Activated T-helper 17 cell treated with anti-CD3 and anti-CD28 coated beads, Interleukin-2, amount 50 U/mL, for 72 hours (primary cell): ENCODE data around the gene SORBS1. TPM values are rescaled to one million over a fixed set of nuclear protein-coding genes. Genes with fewer than 3 reads are reported as not detected.
A peak's percentile ranks its signal among the peaks of the same experiment; 100 is the strongest.

ENCODE experiments used
- ATAC-seq: fragments of 150-1000 bp; cut with Tn5 transposase; replicated peaks from 2 replicates; pipeline ENCODE4 v1.10.0; 2021; ENCODE audit warnings: mild to moderate bottlenecking, moderate library complexity
- H3K27ac Mint-ChIP-seq: one replicate; pipeline ENCODE4 v1.8.0; 2022; ENCODE audit warnings: mixed read lengths
- H3K27me3 Mint-ChIP-seq: one replicate; pipeline ENCODE4 v1.8.0; 2022; ENCODE audit warnings: mixed read lengths
- H3K36me3 Mint-ChIP-seq: one replicate; pipeline ENCODE4 v1.8.0; 2022; ENCODE audit warnings: low read depth, mild to moderate bottlenecking, mixed read lengths
- H3K4me1 Mint-ChIP-seq: one replicate; pipeline ENCODE4 v1.8.0; 2022; ENCODE audit warnings: mixed read lengths
- H3K4me3 Mint-ChIP-seq: one replicate; pipeline ENCODE4 v1.8.0; 2022; ENCODE audit warnings: mild to moderate bottlenecking, mixed read lengths
- H3K9me3 Mint-ChIP-seq: one replicate; pipeline ENCODE4 v1.8.0; 2022; ENCODE audit warnings: mixed read lengths
- total RNA-seq, 2 donors: library from RNA; stranded (reverse); gene quantifications; one replicate each; pipeline ENCODE4 v1.2.3, GENCODE V29; 2022

SORBS1 gene
- total RNA-seq, 2 donors from 2014 or later: 1.1 to 3.4 TPM

GRCh38 chr10:95482501-95483233 is 78.5 kb downstream of the SORBS1 start:
- H3K27me3 Mint-ChIP-seq: no peaks in the 10 kb centered on the region
- H3K4me3 Mint-ChIP-seq: no peak overlapping the region
- no peak overlapping the region for H3K27ac Mint-ChIP-seq
- H3K36me3 Mint-ChIP-seq: no peaks in the 10 kb centered on the region
- H3K9me3 Mint-ChIP-seq: no peaks in the 10 kb centered on the region
- peaks cover 4% of the 10 kb centered on the region for H3K4me1 Mint-ChIP-seq
- ATAC-seq: peak; percentile 34

GRCh38 chr10:95480901-95481491 is 80.2 kb downstream of the SORBS1 start:
- Mint-ChIP-seq H3K4me3 (no peak overlapping the region), H3K9me3 (no peaks in the 10 kb centered on the region)

GRCh38 chr10:95480102-95480900 is 80.9 kb downstream of the SORBS1 start:
- Mint-ChIP-seq H3K27me3 (no peaks in the 10 kb centered on the region), H3K4me3 (no peak overlapping the region), H3K4me1 (peaks cover under 1% of the 10 kb centered on the region), H3K27ac (no peak overlapping the region), H3K36me3 (no peaks in the 10 kb centered on the region), H3K9me3 (no peaks in the 10 kb centered on the region)
- no peak for ATAC-seq

More at GRCh38 chr10:95480901-95481491, 80.2 kb downstream of the SORBS1 start:
- H3K4me1 Mint-ChIP-seq: peaks cover 4% of the 10 kb centered on the region
- H3K27ac Mint-ChIP-seq: no peak overlapping the region
- no peaks in the 10 kb centered on the region for H3K36me3 Mint-ChIP-seq
- H3K27me3 Mint-ChIP-seq: no peaks in the 10 kb centered on the region
- peak; percentile 26 for ATAC-seq

GRCh38 chr10:95478935-95479334 is 82.2 kb downstream of the SORBS1 start:
- H3K36me3 Mint-ChIP-seq: no peaks in the 10 kb centered on the region

GRCh38 chr10:95478185-95478584 is 83.0 kb downstream of the SORBS1 start:
- no peaks in the 10 kb centered on the region for H3K36me3 Mint-ChIP-seq
- ATAC-seq: no peak
- H3K9me3 Mint-ChIP-seq: no peaks in the 10 kb centered on the region
- no peaks in the 10 kb centered on the region for H3K27me3 Mint-ChIP-seq
- H3K4me3 Mint-ChIP-seq: no peak overlapping the region
- H3K4me1 Mint-ChIP-seq: no peaks in the 10 kb centered on the region
- peak overlapping the region; percentile 27 for H3K27ac Mint-ChIP-seq

More at GRCh38 chr10:95478935-95479334, 82.2 kb downstream of the SORBS1 start:
- ATAC-seq: no peak
- no peaks in the 10 kb centered on the region for H3K27me3 Mint-ChIP-seq
- H3K4me3 Mint-ChIP-seq: no peak overlapping the region
- no peak overlapping the region for H3K27ac Mint-ChIP-seq
- no peaks in the 10 kb centered on the region for H3K9me3 Mint-ChIP-seq
- H3K4me1 Mint-ChIP-seq: no peaks in the 10 kb centered on the region

GRCh38 chr10:95477175-95477520 is 84.0 kb downstream of the SORBS1 start:
- no peak overlapping the region for H3K27ac Mint-ChIP-seq
- no peaks in the 10 kb centered on the region for H3K4me1 Mint-ChIP-seq
- no peak overlapping the region for H3K4me3 Mint-ChIP-seq
- no peaks in the 10 kb centered on the region for H3K27me3 Mint-ChIP-seq
- H3K36me3 Mint-ChIP-seq: no peaks in the 10 kb centered on the region
- no peaks in the 10 kb centered on the region for H3K9me3 Mint-ChIP-seq
- no peak for ATAC-seq

GRCh38 chr10:95476469-95477174 is 84.5 kb downstream of the SORBS1 start:
- Mint-ChIP-seq H3K4me1 (no peaks in the 10 kb centered on the region), H3K4me3 (no peak overlapping the region), H3K27ac (no peak overlapping the region), H3K36me3 (no peaks in the 10 kb centered on the region), H3K27me3 (no peaks in the 10 kb centered on the region), H3K9me3 (no peaks in the 10 kb centered on the region)
- no peak for ATAC-seq

GRCh38 chr10:95475827-95476468 is 85.2 kb downstream of the SORBS1 start:
- Mint-ChIP-seq H3K4me1 (no peaks in the 10 kb centered on the region), H3K27ac (no peak overlapping the region), H3K9me3 (no peaks in the 10 kb centered on the region), H3K27me3 (no peaks in the 10 kb centered on the region), H3K4me3 (no peak overlapping the region), H3K36me3 (no peaks in the 10 kb centered on the region)
- no peak for ATAC-seq

GRCh38 chr10:95475003-95475383 is 86.2 kb downstream of the SORBS1 start:
- no peaks in the 10 kb centered on the region for H3K36me3 Mint-ChIP-seq
- no peaks in the 10 kb centered on the region for H3K27me3 Mint-ChIP-seq
- H3K27ac Mint-ChIP-seq: no peak overlapping the region
- H3K4me1 Mint-ChIP-seq: no peaks in the 10 kb centered on the region
- no peak for ATAC-seq
- H3K4me3 Mint-ChIP-seq: no peak overlapping the region
- no peaks in the 10 kb centered on the region for H3K9me3 Mint-ChIP-seq

GRCh38 chr10:95474228-95475002 is 86.8 kb downstream of the SORBS1 start:
- no peak overlapping the region for H3K27ac Mint-ChIP-seq
- H3K9me3 Mint-ChIP-seq: no peaks in the 10 kb centered on the region
- no peaks in the 10 kb centered on the region for H3K27me3 Mint-ChIP-seq
- H3K4me3 Mint-ChIP-seq: no peak overlapping the region
- ATAC-seq: no peak
- no peaks in the 10 kb centered on the region for H3K36me3 Mint-ChIP-seq
- H3K4me1 Mint-ChIP-seq: no peaks in the 10 kb centered on the region

GRCh38 chr10:95472304-95473088 is 88.7 kb downstream of the SORBS1 start:
- no peaks in the 10 kb centered on the region for H3K9me3 Mint-ChIP-seq
- no peak overlapping the region for H3K4me3 Mint-ChIP-seq
- H3K27ac Mint-ChIP-seq: no peak overlapping the region
- H3K27me3 Mint-ChIP-seq: peaks cover 8% of the 10 kb centered on the region
- ATAC-seq: no peak
- no peaks in the 10 kb centered on the region for H3K4me1 Mint-ChIP-seq
- no peaks in the 10 kb centered on the region for H3K36me3 Mint-ChIP-seq

GRCh38 chr10:95469676-95470075 is 91.5 kb downstream of the SORBS1 start:
- ATAC-seq: no peak
- H3K36me3 Mint-ChIP-seq: no peaks in the 10 kb centered on the region
- no peak overlapping the region for H3K4me3 Mint-ChIP-seq
- peaks cover 11% of the 10 kb centered on the region for H3K27me3 Mint-ChIP-seq
- H3K9me3 Mint-ChIP-seq: no peaks in the 10 kb centered on the region
- no peak overlapping the region for H3K27ac Mint-ChIP-seq
- H3K4me1 Mint-ChIP-seq: no peaks in the 10 kb centered on the region

- no peaks in the 10 kb centered on the region for H3K36me3 Mint-ChIP-seq
- peaks cover 15% of the 10 kb centered on the region for H3K27me3 Mint-ChIP-seq
- ATAC-seq: no peak
- H3K4me3 Mint-ChIP-seq: no peak overlapping the region
- no peak overlapping the region for H3K27ac Mint-ChIP-seq
- no peaks in the 10 kb centered on the region for H3K9me3 Mint-ChIP-seq
- H3K4me1 Mint-ChIP-seq: no peaks in the 10 kb centered on the region
These were observed 91.9 kb downstream of the SORBS1 start for GRCh38 chr10:95469251-95469650.
